ENCODE data around the gene ASAP3.

ASAP3 gene

GRCh38 chr1:23477359-23478144 lies 6.4 kb downstream of the ASAP3 start:
- DNase-seq (ENCODE audit: low read depth) = no peak

GRCh38 chr1:23475641-23476040 lies 8.3 kb downstream of the ASAP3 start:
- no peak for DNase-seq (ENCODE audit: low read depth)

GRCh38 chr1:23475134-23475628 lies 8.8 kb downstream of the ASAP3 start:
- DNase-seq (ENCODE audit: low read depth) = no peak

DNA sequence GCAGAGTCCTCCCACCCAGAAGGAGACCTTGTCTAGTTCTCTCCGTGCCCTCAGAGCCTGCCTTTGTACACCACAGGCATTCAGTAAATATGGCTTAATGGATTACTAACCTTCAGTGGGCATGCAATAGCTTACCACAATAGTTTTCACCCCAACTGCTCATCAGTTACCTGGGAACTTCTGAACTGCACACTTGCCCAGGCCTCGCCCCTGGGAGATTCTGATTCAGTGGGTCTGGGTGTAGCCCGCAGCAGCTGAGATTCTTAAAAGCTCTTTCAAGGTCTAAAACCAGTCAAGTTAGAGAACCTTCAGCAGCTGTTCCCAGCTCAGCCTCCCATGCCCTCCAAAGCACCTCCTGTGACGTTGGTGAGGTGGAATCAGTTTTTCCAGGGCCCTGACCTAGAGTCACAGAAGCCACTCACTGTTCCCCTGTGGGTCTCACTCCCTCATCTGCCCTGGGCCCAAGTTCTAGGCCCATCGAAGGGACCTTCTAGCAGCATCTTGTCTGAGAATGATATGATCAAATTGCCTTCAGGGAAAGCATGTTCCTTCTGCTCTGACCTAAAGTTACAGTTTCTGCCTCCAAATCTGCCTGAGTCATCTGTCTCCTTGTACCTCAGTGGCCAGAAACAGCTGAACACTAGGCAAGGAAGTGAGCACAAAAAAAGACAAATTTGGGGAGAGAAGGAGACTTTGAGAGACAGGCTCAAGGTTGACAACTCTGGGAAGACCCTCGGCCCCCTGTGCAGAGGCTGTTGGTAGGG lies 10.8 kb downstream of the ASAP3 start:
- no peak for DNase-seq (ENCODE audit: low read depth)

- no peak for DNase-seq (ENCODE audit: low read depth)
Measured at GRCh38 chr1:23472351-23473036, 11.5 kb downstream of the ASAP3 start.

GRCh38 chr1:23471473-23472075 lies 12.4 kb downstream of the ASAP3 start:
- no peak for DNase-seq (ENCODE audit: low read depth)

DNA sequence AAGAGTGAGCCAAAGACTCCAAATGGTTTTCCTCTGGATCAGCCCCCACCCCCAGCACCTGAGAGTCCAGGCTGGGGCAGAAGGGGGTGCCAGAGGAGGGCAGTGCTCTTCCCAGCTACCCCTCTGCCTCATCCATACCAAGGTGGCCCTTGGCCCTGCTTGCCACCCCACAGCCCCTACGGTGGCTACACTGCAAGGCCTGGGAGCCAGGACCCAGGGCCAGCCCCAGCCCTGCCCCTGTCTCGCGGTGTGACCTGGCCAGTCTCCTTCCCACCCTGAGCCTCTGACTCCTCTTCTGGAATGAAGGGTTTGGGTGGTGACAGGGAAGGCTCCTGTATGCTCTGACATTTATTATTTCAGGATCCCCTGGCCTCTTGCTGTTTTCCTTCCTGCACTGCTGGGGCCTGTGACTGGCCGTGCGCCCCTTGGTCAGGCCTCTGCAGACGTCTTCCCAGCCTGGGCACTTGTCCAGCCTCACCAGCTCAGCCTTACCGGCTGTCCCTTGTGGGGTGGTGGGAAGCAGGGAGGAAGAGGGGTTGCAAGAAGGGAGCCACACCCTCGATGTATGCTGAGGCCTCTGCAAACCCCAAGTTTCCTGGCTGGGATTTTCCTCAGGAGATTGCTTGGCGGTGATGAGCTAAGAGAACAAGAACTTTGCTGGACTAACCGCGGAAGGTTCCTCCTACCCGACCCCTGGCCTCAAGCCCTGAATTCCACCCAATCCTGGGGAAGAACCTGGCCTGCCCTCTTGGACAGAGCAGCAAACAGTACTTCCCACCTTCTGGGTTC lies 13.5 kb downstream of the ASAP3 start:
- DNase-seq (ENCODE audit: low read depth) = no peak

- no peak for DNase-seq (ENCODE audit: low read depth)
Measured at GRCh38 chr1:23469372-23469982, 14.5 kb downstream of the ASAP3 start.

DNA sequence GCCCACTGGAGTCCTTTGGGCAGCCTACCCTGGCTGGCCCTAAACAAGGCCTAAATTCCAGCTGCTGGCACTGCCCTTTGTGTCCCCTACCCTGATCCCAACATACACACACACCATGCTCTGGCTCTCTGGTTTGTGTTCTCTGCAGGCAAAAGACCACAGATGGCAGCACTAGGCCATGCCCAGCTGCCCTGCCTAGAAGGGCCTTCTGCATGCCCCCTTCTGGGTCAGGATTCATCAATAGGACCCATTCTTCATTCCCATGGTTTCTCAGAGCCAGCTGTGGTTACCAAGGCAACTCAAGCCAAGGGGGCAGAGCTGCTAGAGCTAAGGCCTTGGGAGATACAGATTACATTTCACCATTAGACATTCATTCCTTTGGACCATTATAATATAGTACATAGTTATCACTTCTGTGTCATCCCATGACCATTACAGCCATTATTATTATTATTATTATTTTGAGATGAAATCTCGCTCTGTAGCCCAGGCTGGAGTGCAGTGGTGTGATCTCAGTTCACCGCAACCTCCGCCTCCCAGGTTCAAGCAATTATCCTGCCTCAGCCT lies 17.5 kb downstream of the ASAP3 start:
- no peak for DNase-seq (ENCODE audit: low read depth)

DNA sequence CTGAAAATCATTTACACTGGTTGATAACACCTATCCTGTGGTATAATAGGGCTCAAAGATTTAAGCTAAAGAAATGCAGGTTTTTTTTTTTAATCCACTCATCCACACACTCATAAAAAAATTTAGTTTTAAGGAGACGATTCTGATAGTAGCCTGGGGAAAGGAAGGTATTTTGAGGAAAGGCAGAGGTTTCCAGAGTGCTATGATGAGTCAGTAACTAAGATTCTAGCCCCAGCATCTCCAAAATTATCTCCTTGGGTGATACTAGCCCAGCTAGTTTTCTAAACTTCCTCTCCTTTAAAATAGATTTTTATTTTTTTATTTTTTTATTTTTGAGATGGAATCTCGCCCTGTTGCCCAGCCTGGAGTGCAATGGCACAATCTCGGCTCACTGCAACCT lies 20.7 kb downstream of the ASAP3 start:
- no peak for DNase-seq (ENCODE audit: low read depth)

- DNase-seq (ENCODE audit: low read depth) = no peak
Measured at GRCh38 chr1:23462766-23463165, 21.2 kb downstream of the ASAP3 start.

GRCh38 chr1:23461050-23461449 lies 22.9 kb downstream of the ASAP3 start:
- no peak for DNase-seq (ENCODE audit: low read depth)

- no peak for DNase-seq (ENCODE audit: low read depth)
Measured at GRCh38 chr1:23460519-23460918, 23.5 kb downstream of the ASAP3 start.

- DNase-seq (ENCODE audit: low read depth) = no peak
Measured at GRCh38 chr1:23459338-23459757, 24.6 kb downstream of the ASAP3 start.

GRCh38 chr1:23456226-23456625 lies 27.8 kb downstream of the ASAP3 start:
- DNase-seq (ENCODE audit: low read depth) = no peak

DNA sequence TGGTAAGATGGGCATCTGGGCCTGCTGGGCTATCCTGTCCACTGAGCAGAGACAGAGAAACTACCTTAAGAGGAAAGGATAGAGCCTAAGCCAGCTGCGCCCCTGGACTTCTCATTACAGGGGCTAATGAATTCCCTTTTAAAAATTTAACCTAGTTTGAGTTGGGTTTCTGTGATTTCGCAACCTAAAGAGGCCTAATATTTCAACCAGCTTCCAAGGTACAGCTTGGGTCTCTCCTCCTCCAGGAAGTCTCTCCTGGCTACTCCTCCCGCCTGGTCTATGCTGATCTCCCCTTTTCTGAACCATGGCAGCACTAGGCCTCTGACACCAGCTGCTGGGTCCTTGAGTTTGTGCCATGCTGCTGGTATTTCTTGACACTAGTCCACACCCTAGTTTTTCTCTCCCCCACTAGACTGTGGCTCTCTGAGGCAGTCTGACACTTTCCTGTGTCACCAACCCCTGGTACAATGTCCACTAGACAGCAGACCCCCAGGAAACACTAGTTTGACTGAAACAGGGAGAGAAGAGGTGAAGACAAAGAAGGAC lies 30.5 kb downstream of the ASAP3 start:
- no peak for DNase-seq (ENCODE audit: low read depth)

DNA sequence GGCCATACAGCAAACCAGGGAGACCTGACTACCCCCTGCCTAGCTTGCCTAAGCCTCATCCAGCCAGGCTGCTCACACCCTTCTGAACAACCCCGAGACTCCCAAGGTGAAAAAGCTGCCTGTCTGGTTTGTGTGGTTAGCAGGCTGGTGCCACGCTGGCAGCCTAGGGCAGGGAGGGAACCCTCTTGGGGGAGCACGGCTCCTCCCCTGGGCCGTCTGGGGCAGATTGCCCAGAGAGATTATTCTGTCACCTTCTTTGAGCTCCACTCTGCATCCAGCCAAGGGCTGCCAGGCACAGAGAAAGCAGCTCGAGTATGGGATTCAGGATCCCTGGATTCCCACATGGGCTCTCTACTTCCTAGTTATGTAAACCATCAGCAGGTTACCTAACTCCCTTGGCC lies 32.0 kb downstream of the ASAP3 start:
- DNase-seq (ENCODE audit: low read depth) = no peak

DNA sequence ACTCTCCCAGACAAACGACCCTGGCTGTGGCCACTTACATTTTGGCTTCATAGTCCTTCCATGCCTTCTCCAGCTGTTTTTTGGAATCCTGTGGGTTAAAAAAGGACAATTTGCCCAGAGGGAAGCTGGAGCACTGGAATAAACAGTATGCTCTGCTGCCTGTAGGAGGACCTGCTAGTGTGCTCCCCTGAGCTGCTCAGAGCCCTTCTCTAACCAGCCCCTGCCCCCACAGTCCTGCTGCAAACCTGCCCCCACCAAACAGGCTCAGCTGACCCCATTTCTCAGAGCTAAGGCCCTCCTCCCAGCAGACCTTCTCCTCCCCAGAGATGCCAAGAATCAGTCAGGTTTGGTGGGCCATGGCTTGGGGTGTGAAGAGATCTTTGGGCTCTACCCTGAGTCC lies 32.5 kb downstream of the ASAP3 start:
- DNase-seq (ENCODE audit: low read depth) = no peak

- DNase-seq (ENCODE audit: low read depth) = no peak
Measured at GRCh38 chr1:23450894-23451293, 33.1 kb downstream of the ASAP3 start.

DNA sequence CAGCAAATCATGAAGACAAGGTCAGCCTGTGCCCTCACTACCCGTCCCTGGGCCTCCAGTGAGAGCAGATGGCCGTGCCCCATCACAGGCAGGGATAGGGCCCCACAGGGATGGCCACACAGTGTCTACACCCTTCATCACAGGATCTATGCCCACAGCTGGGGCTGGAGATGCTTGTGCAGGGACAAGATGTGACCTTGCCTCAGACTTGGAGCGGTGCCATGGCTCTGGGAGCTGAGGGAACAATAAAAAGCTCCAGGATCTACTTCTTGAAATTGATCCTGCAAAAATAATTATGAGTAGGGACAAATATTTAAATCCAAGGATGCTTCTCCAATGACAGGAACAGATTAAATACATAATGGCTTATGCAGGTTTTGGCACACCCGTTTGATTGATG lies 34.0 kb downstream of the ASAP3 start:
- DNase-seq (ENCODE audit: low read depth) = no peak
